ENCODE measurements around the gene OTUD7B. TPM values are rescaled to one million over a fixed set of nuclear protein-coding genes. Genes with fewer than 3 reads are reported as not detected.

Gene OTUD7B
- total RNA-seq, 1 experiment from 2014 or later = 19.0 TPM

DNA sequence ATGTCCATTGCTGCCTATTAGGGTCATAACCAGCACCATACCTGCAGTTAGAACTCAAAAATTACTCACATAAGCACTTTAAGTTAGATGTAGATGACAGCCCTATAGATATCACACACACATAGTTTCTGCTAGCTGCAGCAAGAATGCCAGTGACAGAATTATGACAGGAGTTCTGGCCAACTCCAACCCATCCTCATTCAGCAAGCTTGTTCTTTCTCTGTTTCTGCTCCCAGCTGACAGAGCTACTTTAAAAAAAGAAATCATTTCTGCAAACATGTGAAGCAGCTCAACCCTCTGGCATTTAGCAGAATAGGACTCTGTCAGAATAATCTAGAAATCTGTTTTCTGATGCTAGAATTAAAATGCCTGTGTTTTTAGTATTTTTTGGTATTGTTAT is 23.8 kb upstream of the OTUD7B start:
- no peak for DNase-seq (ENCODE audit: low spot score)
- CTCF ChIA-PET = no interaction called here
- Histone ChIP-seq H3K36me3 (ENCODE audit: insufficient read depth, low read length, poor library complexity, severe bottlenecking) (no peaks in the 10 kb centered on the region), H3K4me3 (ENCODE audit: low read depth, low read length, poor library complexity, severe bottlenecking) (no peak overlapping the region), H3K9me3 (ENCODE audit: low read depth, low read length, poor library complexity, severe bottlenecking) (no peaks in the 10 kb centered on the region), H3K27me3 (replicated peaks; ENCODE audit: insufficient read depth, low read depth, low read length, poor library complexity) (no peaks in the 10 kb centered on the region), H3K27ac (ENCODE audit: low read depth, low read length, poor library complexity, severe bottlenecking) (no peak overlapping the region), H3K4me1 (ENCODE audit: insufficient read depth, low read length, poor library complexity, severe bottlenecking) (no peaks in the 10 kb centered on the region)
- intact Hi-C loops (cut with micrococcal nuclease; ENCODE audit: unreplicated experiment) = no loop called here
- POLR2A ChIA-PET (ENCODE audit: low non-redundant PET) = no interaction called here
- no TSS peak for BruUV-seq (replicated peaks)
- TF ChIP-seq, protein P1, sequence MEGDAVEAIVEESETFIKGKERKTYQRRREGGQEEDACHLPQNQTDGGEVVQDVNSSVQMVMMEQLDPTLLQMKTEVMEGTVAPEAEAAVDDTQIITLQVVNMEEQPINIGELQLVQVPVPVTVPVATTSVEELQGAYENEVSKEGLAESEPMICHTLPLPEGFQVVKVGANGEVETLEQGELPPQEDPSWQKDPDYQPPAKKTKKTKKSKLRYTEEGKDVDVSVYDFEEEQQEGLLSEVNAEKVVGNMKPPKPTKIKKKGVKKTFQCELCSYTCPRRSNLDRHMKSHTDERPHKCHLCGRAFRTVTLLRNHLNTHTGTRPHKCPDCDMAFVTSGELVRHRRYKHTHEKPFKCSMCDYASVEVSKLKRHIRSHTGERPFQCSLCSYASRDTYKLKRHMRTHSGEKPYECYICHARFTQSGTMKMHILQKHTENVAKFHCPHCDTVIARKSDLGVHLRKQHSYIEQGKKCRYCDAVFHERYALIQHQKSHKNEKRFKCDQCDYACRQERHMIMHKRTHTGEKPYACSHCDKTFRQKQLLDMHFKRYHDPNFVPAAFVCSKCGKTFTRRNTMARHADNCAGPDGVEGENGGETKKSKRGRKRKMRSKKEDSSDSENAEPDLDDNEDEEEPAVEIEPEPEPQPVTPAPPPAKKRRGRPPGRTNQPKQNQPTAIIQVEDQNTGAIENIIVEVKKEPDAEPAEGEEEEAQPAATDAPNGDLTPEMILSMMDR (conservative IDR thresholded peaks at IDR 0.05; ENCODE audit: low read depth, low read length) = no peak
- no peak for TF ChIP-seq EZH2 (IDR thresholded peaks at IDR 0.05; ENCODE audit: borderline replicate concordance, low read depth, low read length, poor library complexity, severe bottlenecking)

DNA sequence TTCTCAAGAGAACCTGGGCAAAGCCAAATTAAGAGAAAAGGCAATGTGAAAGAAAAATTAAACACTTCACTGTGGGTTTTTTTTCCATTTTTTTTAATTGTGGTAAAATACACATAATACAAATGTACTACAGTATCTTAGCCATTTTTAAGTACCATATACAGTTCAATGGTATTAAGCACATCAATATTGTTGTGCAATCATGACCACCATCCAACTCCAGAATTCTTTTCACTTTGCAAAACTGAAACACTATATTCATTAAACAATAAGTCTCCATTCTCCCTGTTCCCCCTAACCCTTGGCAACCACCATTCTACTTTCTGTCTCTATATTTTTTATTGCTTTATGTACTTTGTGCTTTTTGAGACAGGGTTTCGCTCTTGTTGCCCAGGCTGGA is 17.8 kb upstream of the OTUD7B start:
- CTCF ChIA-PET = no interaction called here
- no peak overlapping the region for H3K4me3 ChIP-seq (ENCODE audit: low read depth, low read length, poor library complexity, severe bottlenecking)
- no TSS peak for BruUV-seq (replicated peaks)
- no peak for DNase-seq (ENCODE audit: low spot score)
- H3K4me1 ChIP-seq (ENCODE audit: insufficient read depth, low read length, poor library complexity, severe bottlenecking) = no peaks in the 10 kb centered on the region
- H3K27ac ChIP-seq (ENCODE audit: low read depth, low read length, poor library complexity, severe bottlenecking) = no peak overlapping the region
- no peaks in the 10 kb centered on the region for H3K27me3 ChIP-seq (replicated peaks; ENCODE audit: insufficient read depth, low read depth, low read length, poor library complexity)
- H3K9me3 ChIP-seq (ENCODE audit: low read depth, low read length, poor library complexity, severe bottlenecking) = no peaks in the 10 kb centered on the region
- POLR2A ChIA-PET (ENCODE audit: low non-redundant PET) = no interaction called here
- no peak for TF ChIP-seq EZH2 (IDR thresholded peaks at IDR 0.05; ENCODE audit: borderline replicate concordance, low read depth, low read length, poor library complexity, severe bottlenecking)
- TF ChIP-seq, protein P1 (conservative IDR thresholded peaks at IDR 0.05; ENCODE audit: low read depth, low read length) = no peak
- intact Hi-C loops (cut with micrococcal nuclease; ENCODE audit: unreplicated experiment) = no loop called here
- H3K36me3 ChIP-seq (ENCODE audit: insufficient read depth, low read length, poor library complexity, severe bottlenecking) = no peaks in the 10 kb centered on the region

DNA sequence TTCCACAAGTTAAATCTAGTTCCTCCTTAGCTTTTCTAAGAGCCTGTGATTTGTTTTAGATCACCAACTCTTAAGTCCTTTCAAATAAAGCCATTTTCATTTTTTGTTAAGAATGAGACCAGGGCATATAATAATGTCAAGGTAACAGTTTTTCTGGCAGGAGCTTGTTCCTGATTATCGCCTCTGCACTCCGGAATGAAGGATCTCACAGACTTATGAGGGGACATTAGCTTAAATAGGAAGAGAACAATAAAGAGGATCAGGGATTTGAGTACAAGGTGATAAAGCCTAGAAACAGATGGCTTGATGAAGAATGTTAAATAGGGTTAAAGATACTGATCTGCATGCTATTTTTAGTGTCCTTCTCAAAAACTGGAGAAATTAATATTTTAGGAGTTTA is 13.6 kb upstream of the OTUD7B start:
- DNase-seq (ENCODE audit: low spot score) = no peak
- no peaks in the 10 kb centered on the region for H3K4me1 ChIP-seq (ENCODE audit: insufficient read depth, low read length, poor library complexity, severe bottlenecking)
- H3K27ac ChIP-seq (ENCODE audit: low read depth, low read length, poor library complexity, severe bottlenecking) = no peak overlapping the region
- no peaks in the 10 kb centered on the region for H3K9me3 ChIP-seq (ENCODE audit: low read depth, low read length, poor library complexity, severe bottlenecking)
- no peaks in the 10 kb centered on the region for H3K36me3 ChIP-seq (ENCODE audit: insufficient read depth, low read length, poor library complexity, severe bottlenecking)
- no peak for TF ChIP-seq EZH2 (IDR thresholded peaks at IDR 0.05; ENCODE audit: borderline replicate concordance, low read depth, low read length, poor library complexity, severe bottlenecking)
- TF ChIP-seq, protein P1 (conservative IDR thresholded peaks at IDR 0.05; ENCODE audit: low read depth, low read length) = no peak
- intact Hi-C loops (cut with micrococcal nuclease; ENCODE audit: unreplicated experiment) = no loop called here
- no peaks in the 10 kb centered on the region for H3K27me3 ChIP-seq (replicated peaks; ENCODE audit: insufficient read depth, low read depth, low read length, poor library complexity)
- ChIA-PET CTCF (no interaction called here), POLR2A (ENCODE audit: low non-redundant PET) (no interaction called here)
- BruUV-seq (replicated peaks) = no TSS peak
- no peak overlapping the region for H3K4me3 ChIP-seq (ENCODE audit: low read depth, low read length, poor library complexity, severe bottlenecking)
